SK-N-SH (cell line): ENCODE measurements around the gene RNF150. TPM values are rescaled to one million over a fixed set of nuclear protein-coding genes. Genes with fewer than 3 reads are reported as not detected.

ENCODE experiments used
- CTCF ChIA-PET: fragments of 300-600, 350-600 bp; formaldehyde crosslinking; extraction: SDS; loops from one replicate; lab custom pipeline; 2021; lab: Yijun Ruan, JAX
- POLR2A ChIA-PET: fragments of 350-600 bp; sonication (Branson Sonifier 250); formaldehyde crosslinking; extraction: SDS; loops from one replicate; lab custom pipeline; 2020; ENCODE audit warnings: antibody characterized with exemption, inconsistent platforms; lab: Yijun Ruan, JAX
- DNase-seq: peaks from one replicate; pipeline ENCODE4 v3.0.0; 2012
- H2AFZ ChIP-seq: fragments of 200-600 bp; sonication (generic); 2 replicates; pipeline ENCODE4 v1.8.1; 2016; ENCODE audit warnings: antibody characterized with exemption, mild to moderate bottlenecking, low read depth
- H3F3A ChIP-seq: fragments of 200-600 bp; sonication (generic); replicated peaks from 2 replicates; pipeline ENCODE3; 2016; ENCODE audit warnings: antibody characterized with exemption, mild to moderate bottlenecking; ENCODE audit not compliant: insufficient read depth
- H3K27ac ChIP-seq, 2 experiments: fragments of 200-500 bp in 1 of 2; fragments of 200-600 bp in 1 of 2; sonication (Bioruptor generic) in 1 of 2; sonication (generic), shearing (Covaris generic) in 1 of 2; 2 replicates each; pipeline versions ENCODE4 v1.5.1 to v1.6.1; 2014 to 2016; ENCODE audit warnings: low read depth in 2 of 2, inconsistent platforms in 1 of 2, low read length in 1 of 2, mild to moderate bottlenecking in 1 of 2, mixed read lengths in 1 of 2
- H3K27me3 ChIP-seq: fragments of 200-600 bp; sonication (generic), shearing (Covaris generic); 2 replicates; pipeline ENCODE4 v1.6.1; 2016; ENCODE audit warnings: mixed run types; ENCODE audit not compliant: insufficient read depth
- H3K36me3 ChIP-seq, 2 experiments: fragments of 200-500 bp in 1 of 2; fragments of 200-600 bp in 1 of 2; sonication (Bioruptor generic) in 1 of 2; sonication (generic) in 1 of 2; replicated peaks in 1 of 2; 2 replicates each; pipeline versions ENCODE3 to v1.5.1; 2014 to 2016; ENCODE audit warnings: low read length in 1 of 2, mild to moderate bottlenecking in 1 of 2; ENCODE audit not compliant: insufficient read depth in 2 of 2, control insufficient read depth in 1 of 2
- H3K4me1 ChIP-seq, 2 experiments: fragments of 200-500 bp in 1 of 2; fragments of 200-600 bp in 1 of 2; sonication (Bioruptor generic) in 1 of 2; sonication (generic), shearing (Covaris generic) in 1 of 2; 2 replicates each; pipeline versions ENCODE4 v1.5.1 to v1.6.1; 2014 to 2016; ENCODE audit warnings: low read depth in 1 of 2, low read length in 1 of 2, mixed run types in 1 of 2; ENCODE audit not compliant: insufficient read depth in 2 of 2, control insufficient read depth in 1 of 2
- H3K4me2 ChIP-seq: fragments of 200-600 bp; sonication (generic), shearing (Covaris generic); 2 replicates; pipeline ENCODE4 v1.6.1; 2017; ENCODE audit warnings: mixed run types
- H3K4me3 ChIP-seq, 2 experiments: fragments of 200-500 bp in 1 of 2; fragments of 200-600 bp in 1 of 2; sonication (Bioruptor generic) in 1 of 2; sonication (generic), shearing (Covaris generic) in 1 of 2; 2 replicates each; pipeline versions ENCODE4 v1.5.1 to v1.8.1; 2014 to 2016; ENCODE audit warnings: low read depth in 2 of 2, inconsistent platforms in 1 of 2, low read length in 1 of 2, mild to moderate bottlenecking in 1 of 2, mixed read lengths in 1 of 2, moderate library complexity in 1 of 2
- H3K79me2 ChIP-seq: fragments of 200-600 bp; sonication (generic); 2 replicates; pipeline ENCODE4 v1.8.1; 2017; ENCODE audit warnings: mild to moderate bottlenecking; ENCODE audit not compliant: insufficient read depth
- H3K9ac ChIP-seq: fragments of 200-600 bp; sonication (generic); 2 replicates; pipeline ENCODE4 v1.6.1; 2017; ENCODE audit warnings: mixed run types
- H3K9me2 ChIP-seq: fragments of 200-600 bp; sonication (generic); 2 replicates; pipeline ENCODE4 v1.6.1; 2017; ENCODE audit warnings: mixed run types
- H3K9me3 ChIP-seq: fragments of 200-600 bp; sonication (generic); 2 replicates; pipeline ENCODE4 v1.6.1; 2017; ENCODE audit warnings: mixed run types, mild to moderate bottlenecking, moderate library complexity
- H4K20me1 ChIP-seq: fragments of 200-600 bp; sonication (generic); 2 replicates; pipeline ENCODE4 v1.6.1; 2017; ENCODE audit warnings: mild to moderate bottlenecking, mixed run types; ENCODE audit not compliant: insufficient read depth
- ELF1 ChIP-seq: IDR thresholded peaks from 2 replicates; pipeline ENCODE4 v1.4.0; 2012
- EP300 ChIP-seq, 2 experiments: IDR thresholded peaks; 2 replicates each; pipeline versions ENCODE4 v1.4.0 to v1.6.1; 2012; ENCODE audit warnings: borderline replicate concordance in 1 of 2, low read depth in 1 of 2, low read length in 1 of 2
- FOSL2 ChIP-seq: IDR thresholded peaks from 2 replicates; pipeline ENCODE4 v1.4.0; 2012; ENCODE audit warnings: low read depth, mild to moderate bottlenecking, moderate library complexity, borderline replicate concordance
- GABPA ChIP-seq: IDR thresholded peaks from 2 replicates; pipeline ENCODE4 v1.4.0; 2012; ENCODE audit warnings: low read depth, mild to moderate bottlenecking
- RAD21 ChIP-seq: IDR thresholded peaks from 2 replicates; pipeline ENCODE4 v1.6.1; 2012; ENCODE audit warnings: mild to moderate bottlenecking, low read length
- RFX5 ChIP-seq: IDR thresholded peaks from 2 replicates; pipeline ENCODE4 v1.6.1; 2012; ENCODE audit warnings: mild to moderate bottlenecking, improper control_type of control experiment, low read length
- SIN3A ChIP-seq: IDR thresholded peaks from 2 replicates; pipeline ENCODE4 v1.6.1; 2012; ENCODE audit warnings: low read depth, mild to moderate bottlenecking, low read length, moderate library complexity, borderline replicate concordance
- TAF1 ChIP-seq: IDR thresholded peaks from 2 replicates; pipeline ENCODE4 v1.6.1; 2012; ENCODE audit warnings: low read depth, mild to moderate bottlenecking, low read length, moderate library complexity, borderline replicate concordance
- WGBS: methylation state at CpG from one replicate; pipeline ENCODE4 v1.1.6; 2017; ENCODE audit warnings: low lambda C conversion rate; 5-methylcytosine and 5-hydroxymethylcytosine counted together
- polyA plus RNA-seq, 3 experiments: library from polyadenylated mRNA; depleted of rRNA; stranded (reverse); fragments of >200 nt; gene quantifications; 2 replicates each; pipeline ENCODE4 v1.2.3, GENCODE V29; 2012
- TF ChIP-seq, protein P1 (sequence below): IDR thresholded peaks from 2 replicates; pipeline ENCODE4 v1.4.0; 2012; ENCODE audit warnings: low read depth, borderline replicate concordance
- TF ChIP-seq, protein P2 (sequence below): fragments of 150-350 bp; IDR thresholded peaks from 2 replicates; pipeline ENCODE4 v1.6.1; 2016; ENCODE audit warnings: mild to moderate bottlenecking, low read depth, low read length
- TF ChIP-seq, protein P3 (sequence below): IDR thresholded peaks from 2 replicates; pipeline ENCODE4 v1.4.0; 2012; ENCODE audit warnings: low read depth

RNF150 gene
- polyA plus RNA-seq, 1 of the 3 experiments (the other 2 are of a cell fraction) = 5.8 TPM

DNA sequence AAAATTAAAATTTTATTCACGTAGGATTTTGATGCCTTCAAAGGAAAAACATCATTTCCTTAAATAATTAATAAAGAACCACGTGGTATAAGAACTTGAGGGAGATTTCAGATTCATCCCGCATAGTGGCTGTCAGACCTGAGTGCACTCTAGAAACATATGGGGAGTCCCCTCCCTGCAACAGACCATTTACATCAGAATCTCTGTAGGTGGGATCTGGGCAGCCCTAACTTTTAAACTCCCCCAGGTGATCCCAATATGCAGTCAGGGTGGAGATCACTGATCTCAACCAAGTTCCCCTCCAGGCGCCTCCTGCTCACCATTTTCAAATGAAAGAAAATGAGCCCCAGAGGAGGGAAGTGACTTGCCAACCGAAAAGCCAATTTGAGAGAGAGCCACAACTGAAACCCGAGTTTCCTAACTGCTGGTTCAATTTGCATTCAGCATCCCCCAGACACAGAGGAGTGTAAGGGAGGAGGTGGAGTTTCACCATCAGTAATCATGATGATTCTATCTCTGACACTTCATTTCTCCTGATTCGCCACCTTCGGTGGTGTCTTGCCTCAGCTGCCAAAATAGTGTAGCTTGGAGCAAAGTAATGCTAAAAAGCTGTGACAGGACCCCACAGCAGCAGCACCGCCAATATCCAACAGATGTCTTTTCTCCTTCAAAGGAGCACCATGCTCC lies 11.4 kb downstream of the RNF150 start:
- no peaks in the 10 kb centered on the region for H3K9me3 ChIP-seq
- no peaks in the 10 kb centered on the region for H3K27me3 ChIP-seq
- H3K9me2 ChIP-seq = no peaks in the 10 kb centered on the region
- H3F3A ChIP-seq = peaks cover 4% of the 10 kb centered on the region
- peaks cover 12 to 33% of the 10 kb centered on the region in 2 experiments; a peak in 3 of 4 replicates for H3K4me1 ChIP-seq
- H3K9ac ChIP-seq = no peak overlapping the region
- H3K27ac ChIP-seq = no peak overlapping the region; a peak in 1 of 4 replicates
- H4K20me1 ChIP-seq = peaks cover 27% of the 10 kb centered on the region
- no peak overlapping the region for H3K4me2 ChIP-seq
- DNase-seq = no peak
- no peak for TF ChIP-seq RAD21
- TF ChIP-seq, protein P1, sequence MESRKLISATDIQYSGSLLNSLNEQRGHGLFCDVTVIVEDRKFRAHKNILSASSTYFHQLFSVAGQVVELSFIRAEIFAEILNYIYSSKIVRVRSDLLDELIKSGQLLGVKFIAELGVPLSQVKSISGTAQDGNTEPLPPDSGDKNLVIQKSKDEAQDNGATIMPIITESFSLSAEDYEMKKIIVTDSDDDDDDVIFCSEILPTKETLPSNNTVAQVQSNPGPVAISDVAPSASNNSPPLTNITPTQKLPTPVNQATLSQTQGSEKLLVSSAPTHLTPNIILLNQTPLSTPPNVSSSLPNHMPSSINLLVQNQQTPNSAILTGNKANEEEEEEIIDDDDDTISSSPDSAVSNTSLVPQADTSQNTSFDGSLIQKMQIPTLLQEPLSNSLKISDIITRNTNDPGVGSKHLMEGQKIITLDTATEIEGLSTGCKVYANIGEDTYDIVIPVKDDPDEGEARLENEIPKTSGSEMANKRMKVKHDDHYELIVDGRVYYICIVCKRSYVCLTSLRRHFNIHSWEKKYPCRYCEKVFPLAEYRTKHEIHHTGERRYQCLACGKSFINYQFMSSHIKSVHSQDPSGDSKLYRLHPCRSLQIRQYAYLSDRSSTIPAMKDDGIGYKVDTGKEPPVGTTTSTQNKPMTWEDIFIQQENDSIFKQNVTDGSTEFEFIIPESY = no peak
- TF ChIP-seq EP300 (IDR thresholded peaks at IDR 0.05; ENCODE audit: borderline replicate concordance in 1 of 2, low read depth in 1 of 2, low read length in 1 of 2) = no peak
- TF ChIP-seq, protein P2, sequence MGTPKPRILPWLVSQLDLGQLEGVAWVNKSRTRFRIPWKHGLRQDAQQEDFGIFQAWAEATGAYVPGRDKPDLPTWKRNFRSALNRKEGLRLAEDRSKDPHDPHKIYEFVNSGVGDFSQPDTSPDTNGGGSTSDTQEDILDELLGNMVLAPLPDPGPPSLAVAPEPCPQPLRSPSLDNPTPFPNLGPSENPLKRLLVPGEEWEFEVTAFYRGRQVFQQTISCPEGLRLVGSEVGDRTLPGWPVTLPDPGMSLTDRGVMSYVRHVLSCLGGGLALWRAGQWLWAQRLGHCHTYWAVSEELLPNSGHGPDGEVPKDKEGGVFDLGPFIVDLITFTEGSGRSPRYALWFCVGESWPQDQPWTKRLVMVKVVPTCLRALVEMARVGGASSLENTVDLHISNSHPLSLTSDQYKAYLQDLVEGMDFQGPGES = no peak
- TF ChIP-seq TAF1 = no peak
- TF ChIP-seq RFX5 = no peak
- TF ChIP-seq GABPA = no peak
- TF ChIP-seq, all 33 proteins: peak for 0
- no peak overlapping the region for H3K4me3 ChIP-seq
- H3K36me3 ChIP-seq = peaks cover 5 to 10% of the 10 kb centered on the region in 2 experiments
- H2AFZ ChIP-seq = no peak overlapping the region
- ChIA-PET CTCF (interaction anchor here (1.2 to 2.1 kb wide), 3 partner anchors 9 to 12 kb away, joined by 4 to 13 read pairs (median 5); partner anchors contain the start of gene RNF150), POLR2A (no interaction called here)
- 73% methylated on average over 9 of the region's 9 CpGs for WGBS
- peaks cover 100% of the 10 kb centered on the region for H3K79me2 ChIP-seq

DNA sequence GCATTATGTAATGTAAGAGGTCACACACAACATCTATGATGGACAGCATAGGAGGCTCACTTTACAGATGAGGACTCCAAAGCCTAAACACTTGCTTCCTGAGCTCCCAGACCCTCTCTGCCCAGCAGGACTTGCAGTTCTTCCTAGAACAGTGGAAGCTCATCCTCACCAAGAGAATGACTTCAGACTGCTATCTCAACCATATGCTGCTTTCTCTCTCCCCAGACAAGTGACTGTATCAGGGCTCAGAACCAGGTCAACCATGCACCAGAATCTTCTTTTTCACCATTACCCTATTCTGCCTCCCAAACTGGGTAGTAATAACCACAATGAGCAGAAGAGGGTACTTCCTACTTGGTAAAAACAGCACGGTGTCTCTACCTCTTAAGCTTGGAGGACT lies 12.2 kb downstream of the RNF150 start:
- Histone ChIP-seq H3K79me2 (peaks cover 100% of the 10 kb centered on the region), H3K4me3 (no peak overlapping the region), H3K4me1 (peaks cover 6 to 28% of the 10 kb centered on the region in 2 experiments; a peak in 3 of 4 replicates), H4K20me1 (peaks cover 22% of the 10 kb centered on the region), H3F3A (peaks cover 4% of the 10 kb centered on the region), H3K27me3 (no peaks in the 10 kb centered on the region), H2AFZ (no peak overlapping the region), H3K27ac (peak overlapping the region in 1 of 2 experiments; percentile 5; a peak in 1 of 4 replicates), H3K36me3 (peaks cover 5 to 13% of the 10 kb centered on the region in 2 experiments), H3K9me2 (no peaks in the 10 kb centered on the region), H3K9me3 (no peaks in the 10 kb centered on the region; the same call in 1 of the 2 replicates), H3K9ac (no peak overlapping the region), H3K4me2 (no peak overlapping the region)
- ChIA-PET CTCF (interaction anchor here (1.2 to 1.3 kb wide), 2 partner anchors 10 to 13 kb away, joined by 5 read pairs; no protein-coding TSS in a partner anchor), POLR2A (interaction anchor here (1.2 kb wide), 1 partner anchor 10 kb away, joined by 3 read pairs; no protein-coding TSS in a partner anchor)
- TF ChIP-seq EP300 (IDR thresholded peaks at IDR 0.05; ENCODE audit: borderline replicate concordance in 1 of 2, low read depth in 1 of 2, low read length in 1 of 2) (no peak), FOSL2 (no peak), RFX5 (no peak), SIN3A (no peak), ELF1 (no peak)
- TF ChIP-seq, protein P3, sequence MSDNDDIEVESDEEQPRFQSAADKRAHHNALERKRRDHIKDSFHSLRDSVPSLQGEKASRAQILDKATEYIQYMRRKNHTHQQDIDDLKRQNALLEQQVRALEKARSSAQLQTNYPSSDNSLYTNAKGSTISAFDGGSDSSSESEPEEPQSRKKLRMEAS = no peak
- TF ChIP-seq, protein P1 = no peak
- WGBS = 100% methylated on average over 1 of the region's 1 CpG
- no peak for DNase-seq
